ENCODE results near the gene FUT6.
"Not testable (repeated sequence)": the region's sequence is repeated elsewhere in the genome, so short reads cannot be mapped to it uniquely, and the experiment has no call there.

FUT6 gene

DNA sequence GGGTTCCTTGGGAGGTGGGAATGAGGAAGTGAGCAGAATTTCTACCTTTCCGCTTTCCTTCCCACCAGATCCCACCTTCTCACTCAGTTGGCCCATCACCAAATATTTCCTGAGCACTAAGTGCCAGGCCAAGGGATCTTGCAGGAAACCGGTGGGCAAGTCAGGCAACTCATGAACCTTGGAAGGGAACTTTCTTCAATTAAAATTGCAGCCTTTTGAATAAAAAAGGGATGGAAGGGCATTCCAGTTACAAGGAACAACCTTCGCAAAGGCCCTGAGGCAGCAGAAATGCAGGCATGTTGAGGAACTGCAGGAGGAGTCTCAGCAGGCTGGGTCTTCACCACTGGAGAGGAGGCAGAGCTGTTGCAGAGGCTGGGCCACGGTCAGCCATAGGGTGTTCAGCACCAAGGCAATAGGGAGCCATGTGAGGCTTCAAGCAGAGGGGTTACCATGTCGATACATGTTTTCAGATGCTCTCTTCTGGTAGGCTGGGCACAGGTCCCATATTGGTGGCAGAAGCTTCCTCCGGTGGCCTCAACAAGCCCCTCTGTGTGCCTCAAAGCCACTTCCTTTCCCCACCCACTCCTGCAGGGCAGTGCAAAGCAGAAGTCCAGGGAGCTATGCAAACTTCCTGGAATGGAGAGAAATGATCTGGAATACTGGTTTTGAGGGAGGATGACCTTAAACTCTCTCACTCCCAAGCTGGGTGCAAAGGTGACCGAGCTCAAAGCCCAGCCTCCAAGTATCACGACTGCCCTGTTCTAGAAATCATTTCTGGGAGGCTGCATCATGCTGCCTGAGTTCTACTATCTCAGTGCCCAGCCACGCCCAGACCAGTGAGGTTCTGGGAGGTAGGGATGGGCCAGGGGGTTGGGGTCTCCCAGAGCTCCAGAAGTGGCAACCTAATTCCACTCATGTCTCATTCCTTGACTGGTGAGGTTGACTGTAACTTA, at the start of gene FUT6:
FUT6 (minus strand) TSS at position 638 of the 953 bp plus-strand sequence. CDS start 7,135 bp downstream, outside the sequence.
- no peak for DNase-seq

DNA sequence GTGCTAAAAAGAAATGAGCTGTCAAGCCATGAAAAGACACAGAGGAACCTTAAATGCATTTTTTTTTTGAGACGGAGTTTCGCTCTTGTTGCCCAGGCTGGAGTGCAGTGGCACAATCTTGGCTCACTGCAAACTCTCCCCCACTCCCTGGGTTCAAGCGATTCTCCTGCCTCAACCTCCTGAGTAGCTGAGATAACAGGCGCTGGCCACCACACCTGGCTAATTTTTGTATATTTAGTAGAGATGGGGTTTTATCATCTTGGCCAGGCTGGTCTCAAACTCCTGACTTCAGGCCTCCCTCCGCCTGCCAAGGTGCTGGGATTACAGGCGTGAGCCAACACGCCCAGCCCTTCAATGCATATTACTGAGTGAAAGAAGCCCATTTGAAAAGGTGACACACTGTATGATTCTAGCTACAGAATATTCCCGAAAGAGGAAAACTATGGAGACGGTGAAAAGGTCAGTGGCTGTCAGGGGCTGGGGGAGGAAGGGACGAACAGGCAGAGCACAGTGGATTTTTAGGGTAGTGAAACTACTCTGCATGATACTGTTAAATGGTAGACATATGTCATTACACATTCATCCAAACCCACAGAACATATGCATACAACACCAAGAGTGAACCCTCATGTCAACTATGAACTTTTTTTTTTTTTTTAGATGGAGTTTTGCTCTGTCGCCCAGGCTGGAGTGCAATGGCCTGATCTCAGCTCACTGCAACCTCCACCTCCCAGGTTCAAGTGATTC, 44.7 kb upstream of the FUT6 start:
- not testable (repeated sequence) for DNase-seq

- DNase-seq: not testable (repeated sequence)
Measured at GRCh38 chr19:5883157-5883873, 43.8 kb upstream of the FUT6 start.

DNA sequence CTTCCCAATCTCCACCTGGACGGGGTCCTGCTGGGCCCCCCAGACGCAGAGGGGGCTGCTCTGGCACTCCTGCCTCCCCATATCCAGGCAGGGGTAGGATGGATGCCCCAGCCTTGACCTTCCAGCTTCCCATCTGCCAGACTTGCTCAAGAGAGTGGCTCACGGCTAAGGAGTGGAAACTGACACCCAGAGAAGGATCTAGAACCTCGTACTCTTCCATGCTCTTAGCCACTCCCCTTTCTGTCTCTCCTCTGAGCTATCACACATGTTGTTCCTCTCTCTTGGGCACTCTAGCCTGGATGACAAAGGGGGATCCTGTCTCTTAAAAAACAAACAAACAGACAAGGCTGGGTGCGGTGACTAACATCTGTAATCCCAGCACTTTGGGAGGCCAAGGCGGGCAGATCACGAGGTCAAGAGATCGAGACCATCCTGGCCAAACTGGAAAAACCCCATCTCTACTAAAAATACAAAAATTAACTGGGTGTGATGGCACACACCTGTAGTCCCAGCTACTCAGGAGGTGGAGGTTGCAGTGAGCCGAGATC, 43.0 kb upstream of the FUT6 start:
- no peak for DNase-seq

DNA sequence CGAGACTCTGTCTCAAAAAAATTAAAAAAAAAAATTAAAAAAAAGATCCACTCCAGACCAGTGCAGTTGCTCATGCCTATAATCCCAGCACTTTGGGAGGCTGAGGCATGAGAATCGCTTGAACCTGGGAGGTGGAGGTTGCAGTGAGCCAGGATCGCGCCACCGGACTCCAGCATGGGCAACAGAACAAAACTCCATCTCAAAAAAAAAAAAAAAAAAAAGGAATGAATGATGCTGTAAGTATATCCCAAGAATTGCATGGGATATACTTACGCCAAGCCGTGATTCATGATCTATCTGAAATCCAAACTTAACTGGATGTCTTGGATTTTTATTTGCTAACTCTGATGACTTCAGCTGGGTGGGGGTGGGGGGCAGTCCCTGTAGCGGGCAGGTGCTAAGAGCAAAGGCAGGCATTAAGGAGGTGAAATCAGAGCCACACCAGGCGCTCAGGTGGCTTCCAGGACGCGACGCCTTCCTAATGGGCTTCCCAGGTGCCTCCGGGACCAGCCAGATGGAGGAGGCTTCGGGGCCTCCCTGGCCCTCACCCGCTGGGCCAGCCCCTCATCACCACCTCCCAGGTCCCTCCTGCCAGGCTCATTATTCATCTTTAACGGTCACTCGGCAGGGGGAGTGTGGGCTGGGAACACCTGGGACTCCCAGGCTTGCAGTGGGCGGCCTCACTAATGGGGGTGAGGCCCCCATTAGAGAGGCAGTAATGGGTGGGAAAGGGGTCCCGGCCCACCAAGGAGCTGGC, 42.2 kb upstream of the FUT6 start:
- peak; percentile 40 for DNase-seq

DNA sequence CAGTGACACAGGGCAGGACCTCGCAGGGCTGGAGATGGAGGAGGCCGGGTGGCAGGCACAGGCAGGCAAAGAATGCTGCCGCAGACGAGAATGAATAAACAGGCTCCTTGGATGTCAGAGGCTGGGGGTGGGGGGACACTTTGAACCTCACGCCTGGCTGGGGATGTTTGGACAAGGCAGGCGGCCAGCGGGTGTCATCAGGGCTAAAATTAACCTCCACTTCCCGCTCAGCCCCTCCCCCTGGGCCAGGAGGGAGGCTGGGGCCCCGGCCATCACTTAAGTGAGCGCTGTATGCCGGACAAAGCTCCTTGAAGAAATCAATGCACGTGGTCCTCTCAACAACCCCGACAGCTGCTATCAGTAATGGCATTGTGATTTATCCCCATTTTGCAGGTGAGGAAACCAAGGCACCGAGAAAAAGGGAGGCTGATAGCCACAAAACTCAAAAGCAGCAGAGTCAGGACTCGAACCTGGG, 41.1 kb upstream of the FUT6 start:
- peak; percentile 69 for DNase-seq

DNA sequence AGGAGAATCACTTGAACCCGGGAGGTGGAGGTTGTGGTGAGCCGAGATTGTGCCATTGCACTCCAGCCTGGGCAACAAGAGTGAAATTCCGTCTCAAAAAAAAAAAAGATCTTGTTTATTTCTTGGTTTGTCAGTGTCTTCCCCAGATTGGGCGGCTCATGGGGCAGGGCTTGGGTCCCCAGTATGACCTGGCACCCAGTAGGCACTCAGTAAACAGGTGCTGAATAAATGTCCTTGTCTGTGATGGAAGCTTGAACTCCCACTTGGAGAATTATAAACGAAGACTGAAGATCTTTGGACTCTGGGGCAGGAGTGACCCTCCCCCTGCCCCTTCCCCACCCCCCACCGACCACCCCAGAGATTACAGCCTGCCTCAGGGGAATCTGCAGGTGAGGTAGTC, 40.7 kb upstream of the FUT6 start:
- DNase-seq: no peak

DNA sequence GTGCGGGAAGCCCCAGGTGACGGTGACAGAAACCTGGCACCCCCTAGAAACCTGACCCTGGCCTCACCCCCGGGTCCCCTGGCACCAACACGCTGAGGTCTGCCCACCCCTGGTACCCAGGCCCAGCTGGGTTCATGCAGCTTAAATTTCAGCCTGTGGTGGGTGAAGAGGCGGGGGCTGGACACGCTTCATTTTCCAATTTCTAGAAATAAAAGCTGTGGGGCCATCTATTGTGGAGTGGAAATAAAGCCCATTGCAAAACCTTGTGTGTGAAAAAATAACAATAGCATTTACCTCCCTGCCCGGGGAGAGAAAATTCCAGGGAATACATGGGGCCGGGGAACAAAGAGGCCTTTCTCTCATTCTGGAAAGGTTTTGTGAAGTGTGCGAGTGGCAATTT, 38.4 kb upstream of the FUT6 start:
- no peak for DNase-seq

DNA sequence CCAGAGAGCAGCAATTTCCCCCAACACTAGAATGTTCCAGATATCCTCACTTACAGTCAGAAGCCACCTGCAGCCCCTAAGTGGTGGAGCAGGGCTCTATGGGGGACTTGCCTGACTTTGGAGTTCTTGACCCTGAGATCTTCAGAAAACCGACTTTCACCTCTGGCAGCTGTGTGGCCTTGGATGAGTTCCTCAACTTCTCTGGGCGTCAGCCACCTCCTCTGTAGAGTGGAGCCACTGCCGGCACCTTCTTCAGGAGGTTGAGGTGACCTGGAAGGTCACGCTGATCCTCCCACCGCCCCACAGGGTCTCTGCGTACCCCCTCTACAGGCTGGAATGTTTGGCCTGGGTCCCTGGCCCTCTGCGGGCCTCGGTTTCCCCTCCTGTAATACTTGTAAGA, 37.9 kb upstream of the FUT6 start:
- no peak for DNase-seq

DNA sequence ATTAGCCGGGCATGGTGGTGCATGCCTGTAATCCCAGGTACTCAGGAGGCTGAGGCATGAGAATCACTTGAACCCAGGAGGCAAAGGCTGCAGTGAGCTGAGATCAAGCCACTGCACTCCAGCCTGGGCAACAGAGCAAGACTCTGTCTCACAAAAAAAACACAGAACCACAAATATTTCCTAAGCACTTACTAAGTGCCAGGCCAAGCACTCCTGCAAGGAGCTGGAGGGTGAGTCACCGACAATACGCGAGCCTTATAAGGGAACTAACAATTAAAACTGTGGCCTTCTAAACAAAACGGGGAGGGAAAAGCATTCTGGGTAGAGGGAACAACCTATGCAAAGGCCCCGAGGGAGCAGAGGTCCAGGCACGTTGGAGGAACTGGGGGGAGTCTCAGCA, 35.0 kb upstream of the FUT6 start:
- DNase-seq: not testable (repeated sequence)

- no peak for DNase-seq
Measured at GRCh38 chr19:5873617-5874199, 34.2 kb upstream of the FUT6 start.

- DNase-seq: no peak
Measured at GRCh38 chr19:5870986-5871394, 31.5 kb upstream of the FUT6 start.

- DNase-seq: no peak
Measured at GRCh38 chr19:5867201-5868136, 28.0 kb upstream of the FUT6 start.

DNA sequence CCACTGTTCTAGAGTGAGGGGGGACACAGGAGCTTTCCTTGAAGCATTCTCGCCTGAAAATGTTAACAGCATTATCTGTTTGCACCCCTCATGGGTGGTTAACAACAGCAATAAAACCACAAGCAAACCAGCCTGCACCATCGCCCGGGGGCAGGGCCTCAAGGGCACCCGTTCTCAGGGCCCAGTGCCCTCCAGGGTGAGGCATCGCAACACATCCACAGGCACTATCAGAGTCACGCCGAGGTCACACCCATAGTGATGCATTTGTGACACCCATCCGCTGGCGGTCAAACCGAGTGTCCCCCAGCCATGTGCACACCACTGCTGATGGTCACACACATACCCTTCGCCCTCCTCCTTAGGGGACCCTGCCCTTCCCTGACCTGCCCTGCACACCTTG, 26.3 kb upstream of the FUT6 start:
- DNase-seq: no peak

DNA sequence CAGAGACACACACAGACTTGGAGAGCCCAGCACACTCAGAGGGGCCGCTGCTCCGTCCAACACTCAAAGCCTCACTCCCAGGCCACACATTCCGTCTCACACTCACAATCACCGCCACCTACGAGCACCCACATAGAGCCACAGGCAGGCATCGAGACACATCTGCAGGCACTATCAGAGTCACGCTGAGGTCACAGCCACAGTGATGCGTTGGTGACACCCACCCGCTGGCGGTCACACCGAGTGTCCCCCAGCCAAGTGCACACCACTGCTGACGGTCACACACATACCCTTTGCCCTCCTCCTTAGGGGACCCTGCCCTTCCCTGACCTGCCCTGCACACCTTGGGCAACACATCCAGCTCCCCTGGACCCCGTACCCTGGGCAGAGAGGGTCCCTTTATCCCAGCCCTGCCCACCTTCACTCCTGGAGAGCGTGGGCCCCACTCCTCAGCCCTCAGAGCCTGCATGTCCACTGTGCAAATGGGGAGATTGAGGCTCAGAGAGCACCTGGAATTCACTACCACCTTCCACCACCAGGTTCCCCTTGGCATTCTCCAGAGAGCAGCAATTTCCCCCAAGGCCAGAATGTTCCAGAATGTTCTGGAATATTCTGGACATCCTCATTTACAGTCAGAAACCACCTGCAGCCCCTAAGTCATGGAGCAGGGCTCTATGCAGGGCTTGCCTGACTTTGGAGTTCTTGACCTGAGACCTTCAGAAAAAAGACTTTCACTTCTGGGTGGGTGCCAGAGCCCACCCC, 25.4 kb upstream of the FUT6 start:
- no peak for DNase-seq

GRCh38 chr19:5864013-5864720, 24.7 kb upstream of the FUT6 start:
- DNase-seq: no peak

DNA sequence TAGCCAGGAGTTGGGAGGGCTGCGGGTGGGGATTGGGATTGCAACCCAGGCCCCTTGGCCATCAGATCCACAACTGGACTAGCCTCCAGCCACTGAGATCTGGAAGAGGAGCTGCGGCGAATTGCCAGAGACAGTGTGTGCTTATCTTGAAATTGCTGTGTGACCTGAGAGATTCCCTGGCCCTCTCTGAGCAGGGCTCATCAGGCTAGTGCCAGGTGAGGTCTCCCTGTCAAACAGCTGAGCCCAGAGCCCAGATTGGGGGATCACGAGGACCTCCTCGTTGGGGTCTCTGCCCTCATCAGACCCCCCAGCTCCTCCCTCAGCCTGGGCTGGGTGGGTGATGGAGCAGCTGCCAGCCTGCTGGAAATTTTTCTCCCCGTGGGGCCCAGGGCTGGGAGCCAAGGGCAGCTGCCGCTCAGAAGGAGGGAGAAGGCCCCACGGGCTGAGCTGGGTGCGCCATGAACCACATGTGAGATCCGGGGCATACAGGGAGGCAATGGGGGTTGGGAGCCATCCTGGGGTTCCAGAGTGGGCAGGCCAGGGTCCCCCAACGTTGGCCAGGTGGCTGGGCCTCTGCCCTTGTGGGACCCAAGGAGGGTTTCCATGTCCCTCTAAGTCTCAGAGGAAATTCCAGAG, 23.6 kb upstream of the FUT6 start:
- no peak for DNase-seq

All from NCI-H510A (cell line).